Adipocyte (in vitro differentiated cells): Measurements from ENCODE around the gene NUDT2.

Experiments
- DNase-seq: peaks from one replicate; pipeline ENCODE4 v3.0.0-alpha.2; 2015; ENCODE audit warnings: low read depth
- H3K27me3 ChIP-seq: replicated peaks from 2 replicates; pipeline ENCODE4 v1.7.0; 2013; ENCODE audit warnings: mild to moderate bottlenecking, low read length, moderate library complexity; ENCODE audit not compliant: control insufficient read depth, insufficient read depth
- H3K36me3 ChIP-seq: 2 replicates; pipeline ENCODE4 v1.7.0; 2013; ENCODE audit warnings: low read length, mild to moderate bottlenecking, moderate library complexity; ENCODE audit not compliant: control insufficient read depth, insufficient read depth, severe bottlenecking
- H3K4me1 ChIP-seq: 2 replicates; pipeline ENCODE4 v1.7.0; 2013; ENCODE audit warnings: mild to moderate bottlenecking, low read length, moderate library complexity; ENCODE audit not compliant: control insufficient read depth, insufficient read depth
- H3K4me3 ChIP-seq: 2 replicates; pipeline ENCODE4 v1.7.0; 2013; ENCODE audit warnings: mild to moderate bottlenecking, low read length, moderate library complexity
- H3K9ac ChIP-seq: 2 replicates; pipeline ENCODE4 v1.7.0; 2013; ENCODE audit warnings: mild to moderate bottlenecking, low read length, moderate library complexity
- H3K9me3 ChIP-seq: 2 replicates; pipeline ENCODE4 v1.7.0; 2013; ENCODE audit warnings: mild to moderate bottlenecking, low read length, moderate library complexity; ENCODE audit not compliant: control insufficient read depth

The NUDT2 gene

GRCh38 chr9:34380511-34381315 lies 51.3 kb downstream of the NUDT2 start:
- Histone ChIP-seq H3K9ac (peak overlapping the region; percentile 85), H3K27me3 (no peaks in the 10 kb centered on the region), H3K4me1 (peaks cover 48% of the 10 kb centered on the region), H3K9me3 (no peaks in the 10 kb centered on the region), H3K36me3 (no peaks in the 10 kb centered on the region), H3K4me3 (peak overlapping the region; percentile 78)
- peak; percentile 74 for DNase-seq

DNA sequence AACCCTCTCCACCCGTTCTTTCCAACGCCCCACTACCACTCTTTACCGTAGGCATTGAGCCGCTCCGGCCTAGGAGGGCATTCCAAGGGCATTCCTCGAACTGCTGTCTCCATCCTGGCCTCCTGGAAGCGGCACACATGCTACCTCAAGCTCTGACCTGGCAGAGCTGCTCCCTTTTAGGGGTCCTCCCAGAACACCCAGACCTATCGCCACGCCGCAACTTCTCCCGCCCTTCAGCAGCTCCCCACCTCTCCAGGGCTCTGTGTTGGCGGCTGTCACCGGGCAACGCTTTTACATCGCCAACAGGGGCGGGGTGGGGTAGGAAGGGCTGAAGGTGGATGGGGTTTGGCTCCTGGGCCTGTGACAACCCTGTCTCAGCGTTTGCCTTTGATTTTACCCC lies 52.0 kb downstream of the NUDT2 start:
- no peaks in the 10 kb centered on the region for H3K9me3 ChIP-seq
- DNase-seq = no peak

DNA sequence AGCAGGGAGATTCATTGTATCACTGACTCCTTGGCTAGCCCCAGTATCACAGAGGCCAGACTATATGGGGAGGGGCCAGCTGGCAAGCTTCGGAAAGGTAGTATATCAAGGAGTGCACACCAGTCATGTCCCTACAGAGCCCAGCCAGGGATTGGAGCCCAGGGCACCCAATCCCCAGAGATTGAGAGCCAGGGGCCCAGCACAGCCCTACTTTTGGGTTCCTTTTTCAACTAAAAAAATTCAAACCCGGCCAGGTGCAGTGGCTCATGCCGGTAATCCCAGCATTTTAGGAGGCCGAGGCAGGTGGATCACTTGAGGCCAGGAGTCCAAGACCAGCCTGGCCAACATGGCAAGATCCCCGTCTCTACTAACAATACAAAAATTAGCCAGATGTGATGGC lies 52.7 kb downstream of the NUDT2 start:
- Histone ChIP-seq H3K9me3 (no peaks in the 10 kb centered on the region), H3K4me3 (no peak overlapping the region), H3K27me3 (no peaks in the 10 kb centered on the region), H3K4me1 (peaks cover 43% of the 10 kb centered on the region), H3K9ac (no peak overlapping the region), H3K36me3 (no peaks in the 10 kb centered on the region)
- DNase-seq = no peak

More for the DNA sequence above, 52.0 kb downstream of the NUDT2 start:
- no peaks in the 10 kb centered on the region for H3K36me3 ChIP-seq
- peaks cover 44% of the 10 kb centered on the region for H3K4me1 ChIP-seq
- peak overlapping the region; percentile 85 for H3K9ac ChIP-seq
- no peaks in the 10 kb centered on the region for H3K27me3 ChIP-seq
- peak overlapping the region; percentile 78 for H3K4me3 ChIP-seq

- no peak overlapping the region for H3K9ac ChIP-seq
- no peaks in the 10 kb centered on the region for H3K36me3 ChIP-seq
- no peaks in the 10 kb centered on the region for H3K9me3 ChIP-seq
- H3K4me3 ChIP-seq = no peak overlapping the region
- H3K27me3 ChIP-seq = no peaks in the 10 kb centered on the region
- DNase-seq = no peak
- H3K4me1 ChIP-seq = peaks cover 43% of the 10 kb centered on the region
Observed at GRCh38 chr9:34382879-34383278, 53.5 kb downstream of the NUDT2 start.

DNA sequence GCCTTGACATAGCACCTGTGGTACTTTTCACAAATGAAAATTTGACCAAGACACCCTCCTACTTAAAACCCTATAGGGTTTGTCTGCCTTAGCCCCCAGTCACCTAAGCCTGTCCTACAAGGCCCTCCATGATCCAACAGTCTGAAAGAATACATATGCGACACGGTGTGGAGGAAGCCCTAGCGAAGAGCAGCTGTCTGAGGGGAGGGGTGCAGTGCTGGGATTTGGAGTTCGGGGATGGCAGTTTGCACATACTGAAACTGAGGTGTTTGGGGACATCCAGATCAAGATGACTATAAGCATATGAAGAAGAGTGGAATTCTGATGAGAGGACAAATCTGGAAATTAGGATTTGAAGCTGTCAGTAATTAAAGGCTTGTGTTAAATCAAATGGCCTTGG lies 54.5 kb downstream of the NUDT2 start:
- Histone ChIP-seq H3K36me3 (no peaks in the 10 kb centered on the region), H3K9me3 (no peaks in the 10 kb centered on the region), H3K27me3 (no peaks in the 10 kb centered on the region), H3K4me3 (peak overlapping the region; percentile 2), H3K4me1 (peaks cover 43% of the 10 kb centered on the region), H3K9ac (peak overlapping the region; percentile 5)
- no peak for DNase-seq

DNA sequence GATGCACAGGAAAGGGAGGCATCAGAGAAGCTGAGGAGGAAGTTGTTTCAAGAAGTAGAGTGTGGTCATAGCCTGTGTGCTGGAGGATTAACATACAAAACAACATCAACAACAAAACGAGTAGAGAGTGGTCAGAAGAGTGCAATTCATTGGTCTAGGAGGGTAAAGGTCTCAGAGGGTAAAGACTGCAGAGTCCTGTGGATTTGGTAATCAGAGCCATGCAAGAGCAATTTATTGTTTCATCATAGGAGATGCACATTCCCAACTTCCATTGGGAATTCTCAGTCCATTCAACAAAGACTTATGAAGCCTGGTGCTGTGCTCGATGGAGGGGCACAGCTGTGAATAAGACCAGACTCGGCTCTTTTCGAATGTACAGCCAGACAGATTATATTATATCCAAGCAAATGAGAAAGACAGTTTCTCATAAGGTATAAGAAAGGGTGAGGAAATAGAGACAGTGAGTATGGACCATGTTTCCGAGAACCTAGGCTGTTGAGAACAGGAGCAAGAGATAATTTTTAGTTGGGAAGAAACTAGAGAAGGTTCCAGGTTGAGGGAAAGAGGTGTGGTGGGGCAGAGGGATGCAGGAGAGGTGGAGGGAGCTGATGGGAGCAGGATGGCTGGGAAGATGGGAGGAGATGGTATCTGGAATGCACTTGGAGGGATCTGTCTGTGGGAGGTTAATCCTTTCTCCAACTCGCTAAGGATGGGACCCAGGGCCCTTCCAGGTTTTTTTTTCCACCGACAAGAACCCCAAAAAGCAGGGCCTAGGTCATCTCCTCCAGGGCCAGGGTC lies 55.2 kb downstream of the NUDT2 start:
- H3K9me3 ChIP-seq = no peaks in the 10 kb centered on the region
- H3K27me3 ChIP-seq = no peaks in the 10 kb centered on the region
- peak; percentile 20 for DNase-seq
- H3K4me3 ChIP-seq = peak overlapping the region; percentile 2
- H3K4me1 ChIP-seq = peaks cover 42% of the 10 kb centered on the region
- peak overlapping the region; percentile 5 for H3K9ac ChIP-seq
- H3K36me3 ChIP-seq = no peaks in the 10 kb centered on the region

GRCh38 chr9:34385561-34386230 lies 56.3 kb downstream of the NUDT2 start:
- no peak for DNase-seq
- H3K4me1 ChIP-seq = peaks cover 32% of the 10 kb centered on the region
- no peaks in the 10 kb centered on the region for H3K27me3 ChIP-seq
- H3K9me3 ChIP-seq = no peaks in the 10 kb centered on the region
- no peaks in the 10 kb centered on the region for H3K36me3 ChIP-seq
- no peak overlapping the region for H3K9ac ChIP-seq
- no peak overlapping the region for H3K4me3 ChIP-seq

DNA sequence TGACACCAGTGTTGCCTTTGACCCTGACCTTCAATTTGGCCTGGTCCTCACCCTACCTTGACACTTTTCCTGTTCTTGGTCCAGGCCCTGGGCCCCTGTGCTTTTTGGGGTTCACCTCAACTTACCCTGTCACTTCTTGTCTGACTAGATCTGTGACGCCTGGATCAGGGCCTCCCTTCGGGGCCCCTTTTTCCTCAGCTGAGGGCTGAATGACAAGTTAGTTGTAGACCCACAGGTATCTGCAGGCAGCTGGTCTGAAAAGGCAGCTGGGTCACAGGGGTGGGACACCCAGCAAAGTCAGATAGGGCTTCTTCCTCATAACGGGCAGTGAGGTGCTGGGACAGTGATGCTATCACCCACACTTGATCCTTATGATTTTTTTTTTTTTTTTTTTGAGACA lies 57.3 kb downstream of the NUDT2 start:
- no peak overlapping the region for H3K4me3 ChIP-seq
- no peak overlapping the region for H3K9ac ChIP-seq
- H3K9me3 ChIP-seq = no peaks in the 10 kb centered on the region
- H3K36me3 ChIP-seq = no peaks in the 10 kb centered on the region
- H3K27me3 ChIP-seq = no peaks in the 10 kb centered on the region
- peaks cover 28% of the 10 kb centered on the region for H3K4me1 ChIP-seq
- no peak for DNase-seq

DNA sequence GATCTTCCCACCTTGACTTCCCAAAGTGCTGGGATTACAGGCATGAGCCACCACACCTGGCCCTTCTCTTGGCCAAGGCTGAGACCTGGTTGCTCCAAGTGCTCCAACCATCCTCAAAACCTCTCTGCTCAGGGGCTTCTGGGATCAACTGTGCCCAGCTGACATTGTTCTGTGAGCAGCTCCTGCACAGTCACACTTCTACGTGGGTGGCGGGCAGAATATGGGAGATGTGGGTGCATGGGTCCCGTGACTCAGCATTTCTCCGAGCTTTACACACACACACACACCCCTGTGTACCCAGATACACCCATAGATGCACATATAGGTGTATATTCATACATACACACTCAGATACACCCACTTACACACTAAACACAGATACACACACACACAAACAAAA lies 57.9 kb downstream of the NUDT2 start:
- no peak for DNase-seq
- peaks cover 28% of the 10 kb centered on the region for H3K4me1 ChIP-seq
- H3K9ac ChIP-seq = no peak overlapping the region
- no peaks in the 10 kb centered on the region for H3K9me3 ChIP-seq
- H3K36me3 ChIP-seq = no peaks in the 10 kb centered on the region
- no peaks in the 10 kb centered on the region for H3K27me3 ChIP-seq
- no peak overlapping the region for H3K4me3 ChIP-seq

GRCh38 chr9:34392511-34392910 lies 63.1 kb downstream of the NUDT2 start:
- Histone ChIP-seq H3K4me1 (no peaks in the 10 kb centered on the region), H3K9ac (no peak overlapping the region), H3K9me3 (no peaks in the 10 kb centered on the region), H3K4me3 (no peak overlapping the region), H3K27me3 (no peaks in the 10 kb centered on the region), H3K36me3 (peaks cover 11% of the 10 kb centered on the region)
- no peak for DNase-seq
